MM.1S (cell line): ENCODE results near the gene WDSUB1.

Experiments used
- DNase-seq: peaks from one replicate; pipeline ENCODE4 v3.0.0-alpha.2; 2015
- H2AFZ ChIP-seq: fragments of 300-600 bp; sonication (generic); 2 replicates; pipeline ENCODE4 v1.6.0; 2016; ENCODE audit warnings: antibody characterized with exemption, low read length
- H3F3A ChIP-seq: fragments of 300-600 bp; sonication (generic); 2 replicates; pipeline ENCODE4 v1.6.1; 2016; ENCODE audit warnings: mild to moderate bottlenecking, antibody characterized with exemption, low read length, moderate library complexity, mixed read lengths; ENCODE audit not compliant: insufficient read depth
- H3K27ac ChIP-seq: fragments of 300-600 bp; sonication (generic); 2 replicates; pipeline ENCODE4 v1.5.1; 2016; ENCODE audit warnings: mild to moderate bottlenecking, low read length
- H3K27me3 ChIP-seq: fragments of 300-600 bp; sonication (generic); replicated peaks from 2 replicates; pipeline ENCODE4 v1.6.0; 2016; ENCODE audit warnings: low read length; ENCODE audit not compliant: insufficient read depth
- H3K36me3 ChIP-seq: fragments of 300-600 bp; sonication (generic); replicated peaks from 2 replicates; pipeline ENCODE4 v1.6.1; 2016; ENCODE audit warnings: mild to moderate bottlenecking, low read length, mixed read lengths; ENCODE audit not compliant: insufficient read depth
- H3K4me1 ChIP-seq: fragments of 300-600 bp; sonication (generic); 2 replicates; pipeline ENCODE4 v1.6.1; 2016; ENCODE audit warnings: low read length, mixed read lengths
- H3K4me2 ChIP-seq: fragments of 300-600 bp; sonication (generic); 2 replicates; pipeline ENCODE4 v1.6.0; 2016; ENCODE audit warnings: low read depth, low read length
- H3K4me3 ChIP-seq: fragments of 300-600 bp; sonication (generic); 2 replicates; pipeline ENCODE4 v1.5.1; 2016; ENCODE audit warnings: low read length, mixed read lengths
- H3K79me2 ChIP-seq: fragments of 300-600 bp; sonication (generic); 2 replicates; pipeline ENCODE4 v1.6.1; 2016; ENCODE audit warnings: mixed run types, low read length, mixed read lengths
- H3K9ac ChIP-seq: fragments of 300-600 bp; sonication (generic); 2 replicates; pipeline ENCODE4 v1.6.1; 2016; ENCODE audit warnings: low read length, mixed read lengths
- H3K9me2 ChIP-seq: fragments of 300-600 bp; sonication (generic); replicated peaks from 2 replicates; pipeline ENCODE4 v1.6.1; 2016; ENCODE audit warnings: mild to moderate bottlenecking, low read length, mixed read lengths; ENCODE audit not compliant: insufficient read depth
- H3K9me3 ChIP-seq: fragments of 300-600 bp; sonication (generic); replicated peaks from 2 replicates; pipeline ENCODE4 v1.6.1; 2016; ENCODE audit warnings: mild to moderate bottlenecking, low read length, mixed read lengths; ENCODE audit not compliant: insufficient read depth
- H4K20me1 ChIP-seq: fragments of 300-600 bp; sonication (generic); 2 replicates; pipeline ENCODE4 v1.6.1; 2016; ENCODE audit warnings: mild to moderate bottlenecking, low read length, moderate library complexity, mixed read lengths; ENCODE audit not compliant: insufficient read depth
- CTCF ChIP-seq: fragments of 300-600 bp; sonication (generic); IDR thresholded peaks from 2 replicates; pipeline ENCODE4 v1.5.1; 2016; ENCODE audit warnings: antibody characterized with exemption, low read length, mixed read lengths
- EZH2 ChIP-seq: fragments of 300-600 bp; sonication (generic); optimal IDR thresholded peaks from 2 replicates; pipeline ENCODE3; 2017; ENCODE audit warnings: low read depth, mild to moderate bottlenecking, antibody characterized with exemption, low read length, mixed read lengths
- EZH2phosphoT487 ChIP-seq: fragments of 300-600 bp; sonication (generic); IDR thresholded peaks from 2 replicates; pipeline ENCODE4 v1.6.1; 2018; ENCODE audit warnings: antibody characterized with exemption, low read length

The WDSUB1 gene

GRCh38 chr2:159200498-159200897 lies 86.0 kb downstream of the WDSUB1 start:
- H3K4me1 ChIP-seq, result peaks cover 11% of the 10 kb centered on the region
- no peaks in the 10 kb centered on the region for H3K9me2 ChIP-seq
- no peak overlapping the region for H2AFZ ChIP-seq
- no peak overlapping the region for H3K27ac ChIP-seq
- DNase-seq, result no peak
- TF ChIP-seq EZH2phosphoT487 (no peak), CTCF (no peak), EZH2 (no peak)
- no peak overlapping the region for H3K9ac ChIP-seq
- H3K4me2 ChIP-seq, result no peak overlapping the region
- H3K27me3 ChIP-seq, result no peaks in the 10 kb centered on the region
- H4K20me1 ChIP-seq, result no peaks in the 10 kb centered on the region
- no peaks in the 10 kb centered on the region for H3K9me3 ChIP-seq
- no peaks in the 10 kb centered on the region for H3K79me2 ChIP-seq
- no peaks in the 10 kb centered on the region for H3F3A ChIP-seq
- no peaks in the 10 kb centered on the region for H3K36me3 ChIP-seq
- no peak overlapping the region for H3K4me3 ChIP-seq

GRCh38 chr2:159199761-159200465 lies 86.6 kb downstream of the WDSUB1 start:
- Histone ChIP-seq H3K4me3 (no peak overlapping the region), H3K27ac (no peak overlapping the region), H3K79me2 (no peaks in the 10 kb centered on the region), H3K4me2 (no peak overlapping the region), H3K9me3 (no peaks in the 10 kb centered on the region), H3K27me3 (no peaks in the 10 kb centered on the region), H3K36me3 (no peaks in the 10 kb centered on the region), H4K20me1 (no peaks in the 10 kb centered on the region), H3K4me1 (peaks cover 11% of the 10 kb centered on the region), H3K9ac (no peak overlapping the region), H2AFZ (no peak overlapping the region), H3K9me2 (no peaks in the 10 kb centered on the region), H3F3A (no peaks in the 10 kb centered on the region)
- TF ChIP-seq EZH2 (no peak), EZH2phosphoT487 (no peak), CTCF (no peak)
- DNase-seq, result no peak

- Histone ChIP-seq H3K9ac (no peak overlapping the region), H3K4me3 (no peak overlapping the region), H3K9me3 (no peaks in the 10 kb centered on the region), H3K4me2 (no peak overlapping the region), H3K27ac (no peak overlapping the region), H4K20me1 (no peaks in the 10 kb centered on the region), H3K79me2 (no peaks in the 10 kb centered on the region), H3F3A (no peaks in the 10 kb centered on the region), H3K27me3 (no peaks in the 10 kb centered on the region), H2AFZ (no peak overlapping the region), H3K36me3 (no peaks in the 10 kb centered on the region), H3K9me2 (no peaks in the 10 kb centered on the region), H3K4me1 (peaks cover 11% of the 10 kb centered on the region)
- no peak for DNase-seq
- TF ChIP-seq EZH2phosphoT487 (no peak), CTCF (no peak), EZH2 (no peak)
Observed at GRCh38 chr2:159199236-159199635, 87.3 kb downstream of the WDSUB1 start.
